Measurements from ENCODE around the gene KCNMB3. TPM values are rescaled to one million over a fixed set of nuclear protein-coding genes. Genes with fewer than 3 reads are reported as not detected.

KCNMB3 gene
- total and polyA plus RNA-seq, 2 of the 13 experiments (the other 11 are each of a cell fraction or from before 2014, with no cell fraction given), result 4.3 to 7.1 TPM

- no peak for DNase-seq (ENCODE audit: low spot score)
- no TSS peak for BruUV-seq (replicated peaks)
- TF ChIP-seq REXO4 (CRISPR knock-in tag; IDR thresholded peaks at IDR 0.05; ENCODE audit: borderline replicate concordance), result no peak
- no peak for TF ChIP-seq KDM6A (CRISPR knock-in tag; IDR thresholded peaks at IDR 0.05; ENCODE audit: low read depth)
- no peak for TF ChIP-seq HOXA3 (CRISPR knock-in tag; IDR thresholded peaks at IDR 0.05)
- no peak for TF ChIP-seq PBX2 (CRISPR knock-in tag; IDR thresholded peaks at IDR 0.05)
- TF ChIP-seq YEATS2 (CRISPR knock-in tag; IDR thresholded peaks at IDR 0.05; ENCODE audit: borderline replicate concordance), result no peak
- no peak for TF ChIP-seq ZNF337 (CRISPR knock-in tag; IDR thresholded peaks at IDR 0.05; ENCODE audit: borderline replicate concordance, low read depth)
- TF ChIP-seq CREB3 (CRISPR knock-in tag; IDR thresholded peaks at IDR 0.05), result no peak
- TF ChIP-seq POLR2A (IDR thresholded peaks at IDR 0.05; ENCODE audit: insufficient read depth in 1 of 2, low read depth in 2 of 2, low read length in 2 of 2), result no peak
- TF ChIP-seq ZFP36L1 (CRISPR knock-in tag; IDR thresholded peaks at IDR 0.05), result no peak
- TF ChIP-seq ZNF33A (CRISPR knock-in tag; IDR thresholded peaks at IDR 0.05; ENCODE audit: borderline replicate concordance), result no peak
- no peak for TF ChIP-seq FIP1L1 (IDR thresholded peaks at IDR 0.05; ENCODE audit: borderline replicate concordance, insufficient read depth, low read depth, low read length)
- TF ChIP-seq SMARCC2 (IDR thresholded peaks at IDR 0.05), result no peak
- no peak for TF ChIP-seq STAT5B (CRISPR knock-in tag; IDR thresholded peaks at IDR 0.05)
- no peak for TF ChIP-seq TEAD2 (CRISPR knock-in tag; IDR thresholded peaks at IDR 0.05)
- TF ChIP-seq ZNF883 (CRISPR knock-in tag; IDR thresholded peaks at IDR 0.05; ENCODE audit: not compliant biosample characterization), result no peak
- TF ChIP-seq, protein P1, sequence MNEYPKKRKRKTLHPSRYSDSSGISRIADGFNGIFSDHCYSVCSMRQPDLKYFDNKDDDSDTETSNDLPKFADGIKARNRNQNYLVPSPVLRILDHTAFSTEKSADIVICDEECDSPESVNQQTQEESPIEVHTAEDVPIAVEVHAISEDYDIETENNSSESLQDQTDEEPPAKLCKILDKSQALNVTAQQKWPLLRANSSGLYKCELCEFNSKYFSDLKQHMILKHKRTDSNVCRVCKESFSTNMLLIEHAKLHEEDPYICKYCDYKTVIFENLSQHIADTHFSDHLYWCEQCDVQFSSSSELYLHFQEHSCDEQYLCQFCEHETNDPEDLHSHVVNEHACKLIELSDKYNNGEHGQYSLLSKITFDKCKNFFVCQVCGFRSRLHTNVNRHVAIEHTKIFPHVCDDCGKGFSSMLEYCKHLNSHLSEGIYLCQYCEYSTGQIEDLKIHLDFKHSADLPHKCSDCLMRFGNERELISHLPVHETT (CRISPR knock-in tag; conservative IDR thresholded peaks at IDR 0.05), result no peak
- TF ChIP-seq NCOA1 (CRISPR knock-in tag; IDR thresholded peaks at IDR 0.05), result no peak
- TF ChIP-seq REPIN1 (CRISPR knock-in tag; IDR thresholded peaks at IDR 0.05; ENCODE audit: borderline replicate concordance, low read depth), result no peak
- TF ChIP-seq PLRG1 (conservative IDR thresholded peaks at IDR 0.05), result no peak
- no peak for TF ChIP-seq TRIM24 (CRISPR knock-in tag; IDR thresholded peaks at IDR 0.05)
- H3K4me3 ChIP-seq (replicated peaks in 1 of 3; ENCODE audit: insufficient read depth in 1 of 3, low read depth in 2 of 3, low read length in 3 of 3), result no peak overlapping the region
- no peak overlapping the region for H3K9ac ChIP-seq (ENCODE audit: insufficient read depth, low read depth, low read length)
- intact Hi-C loops (cut with micrococcal nuclease; ENCODE audit: unreplicated experiment) (no loop called here), in situ Hi-C loops (cut with HindIII; ENCODE audit: extremely low pct_ligation_motif_present, low pct_unique_long_range_greater_than_20kb) (no loop called here)
- H3K4me1 ChIP-seq (ENCODE audit: insufficient read depth, low read length), result peaks cover 37% of the 10 kb centered on the region
- H2AFZ ChIP-seq (ENCODE audit: low read length), result no peak overlapping the region
- POLR2A ChIA-PET, result no interaction called here
- no peaks in the 10 kb centered on the region for H3K9me3 ChIP-seq (ENCODE audit: low read length)
- CTCF ChIA-PET (ENCODE audit: low intra/inter-chr PET ratio, low total read pairs), result no interaction called here
- no peak for ATAC-seq
- no peaks in the 10 kb centered on the region for H4K20me1 ChIP-seq (ENCODE audit: insufficient read depth, low read length)
- no peak overlapping the region for H3K27ac ChIP-seq (ENCODE audit: extremely low read length, insufficient read depth, low read length)
- no peak overlapping the region for H3K4me2 ChIP-seq (ENCODE audit: low read depth, low read length)
- no peaks in the 10 kb centered on the region for H3K79me2 ChIP-seq (ENCODE audit: insufficient read depth, low read length)
- no peaks in the 10 kb centered on the region for H3K36me3 ChIP-seq (replicated peaks in 1 of 2; ENCODE audit: control insufficient read depth in 1 of 2, insufficient read depth in 2 of 2, low read length in 2 of 2)
- H3K27me3 ChIP-seq (ENCODE audit: control insufficient read depth in 1 of 2, insufficient read depth in 2 of 2, low read length in 2 of 2), result no peaks in the 10 kb centered on the region; a peak in 1 of 5 replicates
- FAIRE-seq, result no peak
- WGBS (ENCODE audit: low lambda C conversion rate), result 40% methylated on average over 4 of the region's 4 CpGs
These were observed 13.5 kb upstream of the KCNMB3 start for GRCh38 chr3:179264449-179264848.

Measured in HepG2 (cell line).